Left kidney (tissue), 8 donors: ENCODE results near the gene AKAP9. TPM values are rescaled to one million over a fixed set of nuclear protein-coding genes. Genes with fewer than 3 reads are reported as not detected.
"Not testable (repeated sequence)": the region's sequence is repeated elsewhere in the genome, so short reads cannot be mapped to it uniquely, and the experiment has no call there.

Experiments
- DNase-seq: peaks from one replicate; pipeline ENCODE4 v3.0.0-alpha.2; 2013
- long read RNA-seq, 8 donors: transcript quantifications; one replicate each; lab custom pipeline, GENCODE V29; 2026
- polyA plus RNA-seq: library from polyadenylated mRNA; unstranded; fragments of 120-200 nt; gene quantifications from one replicate; pipeline ENCODE4 v1.2.1, GENCODE V29; 2013; ENCODE audit not compliant: insufficient read length

The AKAP9 gene
- 121 TPM for polyA plus RNA-seq
- long read RNA-seq, donor 1, partial matches to known transcripts: 43 of 66 reads
- long read RNA-seq, donor 1, other reads (novel, unspliced or antisense): 17 of 66 reads
- long read RNA-seq, donor 2, partial matches to known transcripts: 16 of 22 reads
- long read RNA-seq, donor 2, other reads (novel, unspliced or antisense): 0 of 22 reads
- long read RNA-seq, donor 3, partial matches to known transcripts: 32 of 38 reads
- long read RNA-seq, donor 3, other reads (novel, unspliced or antisense): 0 of 38 reads
- long read RNA-seq, donor 4, partial matches to known transcripts: 0 of 1 reads
- long read RNA-seq, donor 4, other reads (novel, unspliced or antisense): 0 of 1 reads
- long read RNA-seq, donor 5, partial matches to known transcripts: 18 of 21 reads
- long read RNA-seq, donor 5, other reads (novel, unspliced or antisense): 0 of 21 reads
- long read RNA-seq, donor 6, partial matches to known transcripts: 11 of 14 reads
- long read RNA-seq, donor 6, other reads (novel, unspliced or antisense): 0 of 14 reads
- long read RNA-seq, donor 7, partial matches to known transcripts: 53 of 55 reads
- long read RNA-seq, donor 7, other reads (novel, unspliced or antisense): 0 of 55 reads
- long read RNA-seq, donor 8, partial matches to known transcripts: 5 of 5 reads
- long read RNA-seq, donor 8, other reads (novel, unspliced or antisense): 0 of 5 reads

GRCh38 chr7:91940572-91941341 lies at the start of gene AKAP9:
TSS of gene AKAP9 (plus strand) at chr7:91940862. CDS start at chr7:91941100, 238 bp downstream.
- peak; percentile 75 for DNase-seq

GRCh38 chr7:91892099-91892705 lies 48.5 kb upstream of the AKAP9 start:
- no peak for DNase-seq

GRCh38 chr7:91892821-91893340 lies 47.8 kb upstream of the AKAP9 start:
- no peak for DNase-seq

GRCh38 chr7:91893699-91894098 lies 47.0 kb upstream of the AKAP9 start:
- not testable (repeated sequence) for DNase-seq

- no peak for DNase-seq
Measured at GRCh38 chr7:91894781-91895480, 45.7 kb upstream of the AKAP9 start.

- DNase-seq: no peak
Measured at GRCh38 chr7:91898240-91898992, 42.2 kb upstream of the AKAP9 start.

- DNase-seq: no peak
Measured at GRCh38 chr7:91899563-91899962, 41.1 kb upstream of the AKAP9 start.

- no peak for DNase-seq
Measured at GRCh38 chr7:91910171-91910570, 30.5 kb upstream of the AKAP9 start.

- DNase-seq: no peak
Measured at GRCh38 chr7:91911121-91911520, 29.5 kb upstream of the AKAP9 start.

GRCh38 chr7:91912494-91912893 lies 28.2 kb upstream of the AKAP9 start:
- DNase-seq: no peak

GRCh38 chr7:91913612-91914011 lies 27.1 kb upstream of the AKAP9 start:
- no peak for DNase-seq

GRCh38 chr7:91915401-91916050 lies 25.1 kb upstream of the AKAP9 start:
- no peak for DNase-seq

- DNase-seq: no peak
Measured at GRCh38 chr7:91916051-91916440, 24.6 kb upstream of the AKAP9 start.

GRCh38 chr7:91918356-91918755 lies 22.3 kb upstream of the AKAP9 start:
- no peak for DNase-seq

GRCh38 chr7:91922857-91923256 lies 17.8 kb upstream of the AKAP9 start:
- no peak for DNase-seq

- DNase-seq: no peak
Measured at GRCh38 chr7:91927912-91928311, 12.8 kb upstream of the AKAP9 start.

- DNase-seq: no peak
Measured at GRCh38 chr7:91929463-91929862, 11.2 kb upstream of the AKAP9 start.

GRCh38 chr7:91940171-91940570 lies 491 bp upstream of the AKAP9 start:
- DNase-seq: peak; percentile 53

GRCh38 chr7:91941450-91941849 lies 788 bp downstream of the AKAP9 start:
- DNase-seq: peak; percentile 34

GRCh38 chr7:91942312-91942711 lies 1.6 kb downstream of the AKAP9 start:
- no peak for DNase-seq
